Renal pelvis (tissue), 12 donors: Measurements from ENCODE around the gene CLDND1. TPM values are rescaled to one million over a fixed set of nuclear protein-coding genes. Genes with fewer than 3 reads are reported as not detected.
"Not testable (repeated sequence)": the region's sequence is repeated elsewhere in the genome, so short reads cannot be mapped to it uniquely, and the experiment has no call there.

Experiments
- DNase-seq: peaks from one replicate; pipeline ENCODE4 v3.0.0-alpha.2; 2013
- long read RNA-seq, 16 experiments: transcript quantifications; one replicate each; lab custom pipeline, GENCODE V29; 2026
- polyA plus RNA-seq, 3 donors: library from polyadenylated mRNA; unstranded; fragments of 120-200 nt; gene quantifications; one replicate each; pipeline ENCODE4 v1.2.1, GENCODE V29; 2013; ENCODE audit not compliant: insufficient read length in 3 of 3

Gene CLDND1
- 100 to 1,000 TPM; 144 to 163 (median 148) TPM for polyA plus RNA-seq
- long read RNA-seq, donor 1, transcript CLDND1-201 (5 exons, 2,161 nt), result major isoform, 39 of 50 reads
- long read RNA-seq, donor 1, partial matches to known transcripts, result 0 of 50 reads
- long read RNA-seq, donor 1, other reads (novel, unspliced or antisense), result 0 of 50 reads
- long read RNA-seq, donor 2, transcript CLDND1-201 (5 exons, 2,161 nt), result major isoform, 52 of 79 reads
- long read RNA-seq, donor 2, transcript CLDND1-207 (2 exons, 778 nt), result minor isoform, 7 of 79 reads
- long read RNA-seq, donor 2, partial matches to known transcripts, result 7 of 79 reads
- long read RNA-seq, donor 2, other reads (novel, unspliced or antisense), result 0 of 79 reads
- long read RNA-seq, donor 3, transcript CLDND1-201 (5 exons, 2,161 nt), result major isoform, 40 of 49 reads
- long read RNA-seq, donor 3, partial matches to known transcripts, result 0 of 49 reads
- long read RNA-seq, donor 3, other reads (novel, unspliced or antisense), result 0 of 49 reads
- long read RNA-seq, donor 4, transcript CLDND1-201 (5 exons, 2,161 nt), result major isoform, 35 of 50 reads
- long read RNA-seq, donor 4, partial matches to known transcripts, result 5 of 50 reads
- long read RNA-seq, donor 4, other reads (novel, unspliced or antisense), result 0 of 50 reads
- long read RNA-seq, donor 5, transcript CLDND1-201 (5 exons, 2,161 nt), result major isoform, 21 of 25 reads
- long read RNA-seq, donor 5, partial matches to known transcripts, result 0 of 25 reads
- long read RNA-seq, donor 5, other reads (novel, unspliced or antisense), result 0 of 25 reads
- long read RNA-seq, donor 6, transcript CLDND1-201 (5 exons, 2,161 nt), result major isoform, 40 of 49 reads
- long read RNA-seq, donor 6, partial matches to known transcripts, result 0 of 49 reads
- long read RNA-seq, donor 6, other reads (novel, unspliced or antisense), result 0 of 49 reads
- long read RNA-seq, donor 7, transcript CLDND1-201 (5 exons, 2,161 nt), result major isoform, 40 of 58 reads
- long read RNA-seq, donor 7, transcript CLDND1-207 (2 exons, 778 nt), result minor isoform, 7 of 58 reads
- long read RNA-seq, donor 7, partial matches to known transcripts, result 0 of 58 reads
- long read RNA-seq, donor 7, other reads (novel, unspliced or antisense), result 0 of 58 reads
- long read RNA-seq, donor 8, transcript CLDND1-201 (5 exons, 2,161 nt), result major isoform, 30 of 34 reads
- long read RNA-seq, donor 8, partial matches to known transcripts, result 0 of 34 reads
- long read RNA-seq, donor 8, other reads (novel, unspliced or antisense), result 0 of 34 reads
- long read RNA-seq, donor 9, transcript CLDND1-201 (5 exons, 2,161 nt), result major isoform, 37 of 51 reads
- long read RNA-seq, donor 9, partial matches to known transcripts, result 0 of 51 reads
- long read RNA-seq, donor 9, other reads (novel, unspliced or antisense), result 0 of 51 reads
- long read RNA-seq, donor 10, transcript CLDND1-201 (5 exons, 2,161 nt), result major isoform, 19 of 29 reads
- long read RNA-seq, donor 10, partial matches to known transcripts, result 0 of 29 reads
- long read RNA-seq, donor 10, other reads (novel, unspliced or antisense), result 0 of 29 reads
- long read RNA-seq, donor 11, transcript CLDND1-201 (5 exons, 2,161 nt), result major isoform, 20 of 28 reads
- long read RNA-seq, donor 11, partial matches to known transcripts, result 5 of 28 reads
- long read RNA-seq, donor 11, other reads (novel, unspliced or antisense), result 0 of 28 reads
- long read RNA-seq, donor 12, transcript CLDND1-201 (5 exons, 2,161 nt), result major isoform, 48 of 68 reads
- long read RNA-seq, donor 12, partial matches to known transcripts, result 6 of 68 reads
- long read RNA-seq, donor 12, other reads (novel, unspliced or antisense), result 0 of 68 reads
- long read RNA-seq, donor 13, transcript CLDND1-201 (5 exons, 2,161 nt), result major isoform, 15 of 23 reads
- long read RNA-seq, donor 13, partial matches to known transcripts, result 0 of 23 reads
- long read RNA-seq, donor 13, other reads (novel, unspliced or antisense), result 0 of 23 reads
- long read RNA-seq, donor 14, result 0 reads
- long read RNA-seq, donor 15, transcript CLDND1-207 (2 exons, 778 nt), result minor isoform, 6 of 87 reads
- long read RNA-seq, donor 15, transcript CLDND1-213 (2 exons, 520 nt), result minor isoform, 7 of 87 reads
- long read RNA-seq, donor 15, transcript CLDND1-201 (5 exons, 2,161 nt), result major isoform, 55 of 87 reads
- long read RNA-seq, donor 15, partial matches to known transcripts, result 10 of 87 reads
- long read RNA-seq, donor 15, other reads (novel, unspliced or antisense), result 0 of 87 reads
- long read RNA-seq, donor 16, transcript CLDND1-207 (2 exons, 778 nt), result minor isoform, 7 of 53 reads
- long read RNA-seq, donor 16, transcript CLDND1-201 (5 exons, 2,161 nt), result major isoform, 36 of 53 reads
- long read RNA-seq, donor 16, partial matches to known transcripts, result 0 of 53 reads
- long read RNA-seq, donor 16, other reads (novel, unspliced or antisense), result 0 of 53 reads

DNA sequence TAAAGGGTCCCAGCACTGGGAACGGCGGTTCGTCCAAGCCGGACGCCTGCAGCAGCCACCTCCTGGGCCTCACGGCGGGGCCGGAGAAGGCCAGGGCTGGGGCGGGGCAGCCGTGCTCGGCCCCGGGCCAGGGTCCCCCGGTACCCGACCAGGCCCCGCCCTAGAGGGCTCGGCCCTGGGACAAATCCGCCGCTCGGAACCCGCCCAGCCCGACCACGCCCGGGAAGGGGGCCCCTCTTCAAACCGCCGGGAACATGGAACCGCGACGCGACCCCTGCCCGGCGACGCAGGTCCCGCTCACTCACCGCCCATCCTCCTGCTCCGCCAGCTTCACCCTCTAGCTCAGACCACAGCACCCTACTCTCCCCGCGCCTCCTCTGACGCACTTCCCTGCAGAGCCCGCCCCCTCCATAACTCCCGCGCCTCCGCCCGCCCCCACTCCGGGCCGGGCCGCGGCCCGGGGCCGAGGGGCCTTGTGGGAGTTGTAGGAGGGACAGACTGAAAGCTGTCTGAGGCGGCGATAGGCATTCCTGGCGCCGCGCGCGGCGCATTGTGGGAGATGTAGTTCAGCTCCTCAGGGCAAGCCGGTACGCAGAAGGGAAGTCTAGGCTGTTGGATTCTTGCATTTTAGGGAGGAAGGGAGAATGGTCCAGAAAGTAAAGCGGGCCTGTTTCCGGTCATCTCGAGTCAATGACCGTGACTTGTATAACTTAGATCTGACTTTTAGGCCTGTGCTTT is at the start of gene CLDND1:
Gene CLDND1, minus strand, starts transcription at position 359 of the 738 bp plus-strand sequence. CDS start 1,478 bp downstream, outside the sequence.
- peak; percentile 97 for DNase-seq

DNA sequence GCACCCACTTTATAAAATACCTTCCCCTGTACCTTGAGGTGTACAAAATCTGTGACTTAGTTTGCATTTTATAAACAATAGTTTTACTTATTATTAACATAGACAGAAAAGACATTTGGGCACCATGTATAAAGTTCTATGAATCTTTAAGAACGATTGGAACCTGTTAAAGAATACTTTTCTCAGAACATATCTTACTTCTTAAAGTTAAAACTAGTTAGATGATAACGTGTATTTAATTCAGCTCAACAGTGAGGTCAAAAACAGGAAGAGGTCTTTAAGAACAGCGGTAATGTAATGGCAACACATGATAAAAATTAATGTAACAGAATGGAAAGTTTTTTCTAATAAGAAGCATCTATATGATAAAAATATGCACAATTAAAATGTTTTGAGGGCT is 45.7 kb upstream of the CLDND1 start:
- no peak for DNase-seq

DNA sequence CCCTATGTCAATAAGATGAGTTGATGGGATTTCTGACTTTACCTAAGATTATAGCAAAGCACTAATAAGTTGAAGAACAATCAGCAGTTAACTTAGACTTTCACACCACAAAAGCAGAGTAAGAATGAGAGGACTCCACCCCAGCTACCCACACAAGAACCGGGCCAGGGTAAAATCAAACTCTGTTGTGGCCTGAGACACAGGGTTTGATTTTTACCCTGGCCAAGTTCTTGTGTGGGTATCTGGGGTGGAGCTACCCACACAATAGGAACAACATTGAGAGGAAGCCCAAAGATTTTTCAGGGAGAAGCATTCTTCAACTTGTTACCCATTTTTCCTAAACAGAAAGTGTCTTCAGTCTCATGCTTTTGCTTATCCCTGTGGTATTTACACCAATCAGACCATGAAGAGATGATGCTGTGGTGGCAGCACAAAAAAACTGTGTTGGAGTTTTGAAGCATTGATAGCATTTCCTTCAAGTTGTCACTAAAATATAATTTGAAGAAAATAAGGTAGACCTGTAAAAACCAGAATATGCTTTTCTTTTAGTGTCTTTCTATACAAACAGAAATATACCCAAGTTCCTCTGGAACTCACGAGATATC is 45.1 kb upstream of the CLDND1 start:
- no peak for DNase-seq

DNA sequence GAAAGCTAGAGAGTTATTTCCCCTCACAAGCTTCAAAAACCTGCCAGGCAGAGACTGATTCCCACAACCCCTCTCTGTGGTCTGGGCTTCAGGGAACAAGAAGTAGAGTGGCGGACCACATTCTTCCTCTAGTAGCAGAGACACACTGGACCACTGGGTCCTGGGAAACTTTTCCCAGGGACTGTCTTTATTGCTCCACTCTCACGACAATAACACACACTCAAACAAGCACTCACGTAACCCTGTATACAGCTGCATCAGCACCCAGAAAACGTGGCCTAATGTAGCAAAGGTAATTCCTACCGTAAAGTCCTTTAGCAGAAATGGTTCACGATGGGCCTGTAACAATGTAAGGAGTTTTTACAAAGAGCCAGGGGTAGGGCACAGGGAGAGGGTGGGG is 43.1 kb upstream of the CLDND1 start:
- no peak for DNase-seq

DNA sequence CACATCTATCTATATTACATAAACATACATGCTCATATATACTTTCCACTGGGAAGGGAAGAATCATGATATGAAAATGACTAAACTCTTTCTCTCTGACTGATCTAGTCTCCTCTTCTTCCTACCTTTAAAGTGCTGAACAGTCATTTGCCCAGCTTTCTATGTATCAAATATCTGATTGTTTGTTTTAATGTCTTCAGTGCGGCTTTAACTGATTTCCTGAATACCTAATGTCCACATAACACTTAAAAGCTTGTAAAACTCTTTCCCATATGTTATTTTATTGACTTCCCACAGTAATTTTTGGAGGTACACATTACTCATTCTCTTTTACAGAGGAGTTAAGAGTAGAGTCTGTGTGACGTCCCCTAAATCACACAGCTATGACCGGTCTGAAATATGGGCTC is 42.5 kb upstream of the CLDND1 start:
- DNase-seq, result no peak

DNA sequence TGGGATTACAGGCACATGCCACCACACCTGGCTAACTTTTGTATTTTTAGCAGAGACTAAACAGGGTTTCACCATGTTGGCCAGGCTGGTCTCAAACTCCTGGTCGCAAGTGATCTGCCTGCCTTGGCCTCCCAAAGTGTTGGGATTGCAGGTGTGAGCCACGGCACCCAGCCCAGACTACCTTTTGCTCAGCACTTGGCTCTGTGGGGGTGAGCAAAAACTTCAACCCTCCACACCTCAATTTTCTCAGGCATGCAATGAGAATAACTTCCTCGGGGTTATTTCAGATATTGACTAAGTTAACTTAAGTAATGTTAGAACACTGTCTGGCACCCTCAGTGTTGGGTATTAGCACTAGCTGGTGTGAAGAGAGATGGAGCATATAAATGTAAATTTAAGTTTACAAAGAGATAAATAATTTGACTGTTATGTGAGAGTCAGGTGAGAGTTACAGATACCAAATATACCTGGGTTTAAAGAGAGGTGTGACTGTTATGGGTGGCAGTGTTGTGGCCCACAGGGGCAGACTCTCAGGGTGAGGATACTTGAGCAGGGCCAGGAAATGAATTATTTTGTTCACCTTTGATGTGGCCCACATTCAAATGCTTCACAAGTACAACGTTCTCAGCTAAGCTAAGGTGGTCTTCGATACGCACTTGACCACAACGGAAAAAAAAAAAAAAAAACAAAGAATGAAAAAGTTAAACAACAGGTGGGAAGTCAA is 41.7 kb upstream of the CLDND1 start:
- no peak for DNase-seq

DNA sequence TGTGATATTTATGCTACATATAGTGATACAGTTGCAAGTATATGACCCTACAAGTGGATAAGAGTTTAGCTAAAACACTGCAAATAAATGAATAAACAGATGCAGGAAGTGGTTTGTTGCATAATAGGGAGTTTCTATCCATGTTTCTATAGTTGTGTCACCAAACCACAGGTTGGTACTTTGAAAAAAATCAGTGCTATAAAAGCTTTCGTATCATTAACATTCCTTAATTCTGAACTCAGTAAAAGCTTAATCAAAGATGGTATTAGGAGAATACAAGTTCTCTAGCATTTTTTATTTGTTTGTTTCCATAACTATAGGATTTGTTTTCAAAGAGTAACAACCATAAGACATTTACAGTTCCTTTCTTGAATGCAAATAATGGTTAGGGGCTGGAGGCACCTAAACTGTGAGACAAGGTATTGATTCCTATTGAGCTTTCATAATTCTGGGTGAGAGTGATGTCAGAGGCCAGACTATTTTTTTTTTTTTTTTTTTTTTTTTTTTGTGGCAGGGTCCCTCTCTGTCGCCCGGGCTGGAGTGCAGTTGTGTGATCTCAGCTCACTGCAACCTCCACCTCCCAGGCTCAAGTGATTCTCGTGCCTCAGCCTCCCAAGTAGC is 41.1 kb upstream of the CLDND1 start:
- DNase-seq, result no peak

DNA sequence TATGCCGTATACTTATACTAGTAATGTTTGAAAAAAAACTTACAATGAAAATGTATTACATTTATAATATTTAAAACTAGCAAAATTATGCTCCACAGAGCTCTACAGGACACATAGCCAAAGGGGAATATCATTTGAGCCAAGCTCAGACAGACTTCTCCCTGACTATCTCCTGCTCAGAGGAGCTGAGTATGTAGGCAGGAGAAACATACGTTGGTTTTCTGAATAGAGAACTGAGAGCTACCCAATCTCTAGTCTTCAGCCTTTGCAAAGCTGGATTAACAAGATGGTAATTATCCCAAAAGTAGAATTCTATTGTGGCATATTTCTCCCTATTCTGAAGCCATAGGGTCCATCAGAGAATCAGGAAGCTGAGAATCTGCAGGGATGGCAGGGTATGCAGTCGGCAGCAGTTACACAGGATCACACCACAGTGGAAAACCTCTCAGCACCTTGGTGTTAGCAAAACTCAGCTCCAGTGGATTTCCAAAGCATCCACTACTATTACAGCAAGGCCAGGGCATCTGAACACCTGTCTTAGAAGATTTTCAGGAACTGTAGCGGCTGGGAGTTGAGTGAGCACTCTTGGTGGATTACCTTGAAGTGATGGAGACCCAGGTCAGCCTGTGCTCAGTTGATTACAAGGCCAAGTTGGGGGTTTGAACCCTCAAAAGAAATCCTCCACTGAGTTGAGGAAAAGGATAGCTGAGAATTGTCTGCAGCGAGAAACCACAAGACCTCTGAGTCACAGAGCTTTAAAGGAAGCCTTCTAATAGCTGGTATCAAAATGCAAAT is 39.2 kb upstream of the CLDND1 start:
- no peak for DNase-seq

DNA sequence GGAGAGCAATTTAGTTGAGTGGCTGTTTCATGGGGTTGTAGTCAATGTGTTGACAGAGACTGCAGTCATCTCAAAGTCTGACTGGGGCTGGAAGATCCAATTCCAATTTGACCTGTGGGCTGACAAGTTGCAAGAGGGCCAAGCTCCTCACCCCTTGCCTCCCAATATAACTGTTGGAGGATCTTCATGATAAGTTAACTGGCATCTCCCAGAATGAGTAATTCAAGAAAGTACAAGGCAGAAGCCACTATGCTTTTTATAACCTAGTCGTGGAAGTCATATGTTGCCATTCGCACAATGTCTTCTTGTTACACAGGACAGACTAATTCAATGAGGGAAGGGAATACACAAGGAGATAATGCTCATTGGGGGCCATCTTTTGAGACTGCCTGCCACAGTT is 38.2 kb upstream of the CLDND1 start:
- DNase-seq, result no peak

DNA sequence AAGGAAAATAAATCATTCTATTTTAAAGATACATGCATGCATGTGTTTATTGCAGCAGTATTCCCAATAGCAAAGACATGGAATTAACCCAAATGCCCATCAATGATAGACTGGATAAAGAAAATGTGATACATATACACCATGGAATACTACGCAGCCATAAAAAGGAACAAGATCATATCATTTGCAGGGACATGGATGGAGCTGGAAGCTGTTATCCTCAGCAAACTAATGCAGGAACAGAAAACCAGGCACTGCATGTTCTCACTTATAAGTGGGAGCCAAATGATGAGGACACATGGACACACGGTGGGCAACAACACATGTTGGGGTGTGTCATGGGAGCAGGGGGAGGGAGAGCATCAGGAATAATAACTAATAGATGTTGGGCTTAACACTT is 37.1 kb upstream of the CLDND1 start:
- DNase-seq, result not testable (repeated sequence)

DNA sequence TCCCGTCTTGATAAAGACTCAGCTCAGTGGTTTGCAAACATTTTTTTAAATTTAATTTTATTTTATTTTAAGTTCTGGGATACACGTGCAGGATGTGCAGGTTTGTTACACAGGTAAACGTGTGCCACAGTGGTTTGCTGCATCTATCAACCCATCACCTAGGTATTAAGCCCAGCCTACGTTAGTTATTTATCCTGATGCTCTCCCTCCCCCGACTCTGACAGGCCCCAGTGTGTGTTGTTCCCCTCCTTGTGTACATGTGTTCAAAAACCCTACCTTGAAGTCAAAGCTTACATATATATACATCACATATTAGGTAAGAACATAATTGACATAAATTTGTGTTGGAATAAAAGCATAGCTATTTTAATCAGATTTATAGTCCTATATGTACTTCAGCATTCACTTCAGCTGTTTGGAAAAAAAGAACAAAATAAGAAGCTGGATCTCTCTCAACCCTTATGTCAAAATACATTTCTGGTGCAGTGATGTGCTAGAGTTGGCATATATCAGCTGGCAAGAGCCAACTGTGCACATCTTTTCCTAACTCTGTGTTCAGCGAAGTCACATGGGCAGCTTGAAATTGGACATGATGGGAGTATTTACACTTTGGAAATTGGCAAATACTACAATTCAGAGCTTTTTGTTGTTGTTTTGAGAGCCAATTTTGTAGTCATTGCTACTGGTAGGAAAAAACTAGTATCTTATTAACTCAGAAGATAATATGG is 35.6 kb upstream of the CLDND1 start:
- DNase-seq, result no peak

DNA sequence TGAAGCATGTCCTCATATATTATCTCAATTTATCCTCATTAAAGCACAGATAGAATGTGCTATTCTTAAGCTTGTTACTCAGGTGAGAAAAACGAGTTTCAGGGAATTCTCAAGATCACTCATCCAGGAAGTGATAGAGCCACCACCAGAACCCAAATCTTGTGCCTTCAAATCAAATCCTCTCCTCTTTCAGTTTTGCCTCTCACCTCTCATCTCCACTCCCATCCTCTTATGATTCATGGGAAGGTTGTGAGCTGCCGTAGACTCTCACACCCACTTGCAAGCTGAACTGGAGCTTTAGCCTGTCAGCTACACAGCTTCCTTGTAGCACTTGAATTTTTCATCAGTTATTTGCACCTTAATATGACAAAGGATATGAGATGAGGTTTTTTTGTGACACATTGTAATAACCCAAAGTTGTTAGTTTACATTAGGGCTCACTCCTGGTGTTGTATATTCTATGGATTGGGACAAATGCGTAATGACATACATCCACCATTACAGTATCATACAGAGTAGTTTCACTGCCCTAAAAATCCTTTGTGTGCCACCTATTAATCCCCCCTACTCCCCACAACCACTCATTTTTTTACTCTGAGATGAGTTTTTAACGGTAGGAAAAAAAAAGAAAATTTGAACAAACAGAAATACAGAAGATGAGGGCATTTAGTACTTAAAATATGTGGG is 34.8 kb upstream of the CLDND1 start:
- DNase-seq, result no peak

DNA sequence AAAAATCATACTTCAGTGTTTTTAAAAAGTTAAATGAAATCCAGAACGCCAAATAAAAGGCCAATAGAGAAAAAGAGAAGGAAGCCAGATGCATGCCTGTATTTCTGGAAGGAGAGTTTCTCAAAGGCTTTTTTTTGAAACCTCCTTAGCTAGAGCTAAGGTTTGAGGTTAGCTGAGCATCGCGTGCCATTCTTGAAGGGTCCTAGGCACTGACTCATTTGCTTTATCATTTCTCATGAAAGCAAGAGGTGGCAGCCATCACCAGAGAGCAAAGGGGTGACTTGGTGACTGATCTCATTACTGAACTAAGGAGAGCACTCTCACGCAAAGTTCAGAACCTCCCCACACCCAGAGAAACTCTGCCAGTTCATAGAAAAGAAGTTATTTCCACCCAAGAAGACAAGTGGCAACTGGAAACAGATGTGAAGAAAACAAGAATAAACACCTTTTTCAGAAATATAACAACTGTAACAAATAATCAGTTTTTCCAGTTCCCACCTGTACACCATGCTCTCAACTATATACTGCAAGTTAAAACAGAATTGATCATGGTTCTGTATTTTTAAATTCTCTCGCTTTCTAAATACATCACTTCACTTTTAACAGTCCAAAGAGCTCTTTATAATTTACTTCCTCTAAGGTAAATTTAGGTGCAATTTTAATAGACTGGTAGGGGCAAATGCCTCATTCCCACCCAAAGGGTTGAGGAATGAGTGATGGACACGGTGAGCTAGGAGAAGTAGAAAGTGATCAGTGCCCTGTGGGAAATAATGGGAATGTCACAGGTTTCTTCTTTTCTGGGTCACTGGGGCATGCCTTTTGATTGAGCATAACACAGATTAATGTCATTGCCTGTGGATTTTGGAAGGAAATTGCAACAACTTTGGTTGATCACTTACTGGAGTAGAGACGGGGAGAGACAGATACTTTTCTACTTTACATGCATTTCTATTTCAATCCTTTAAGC is 33.7 kb upstream of the CLDND1 start:
- no peak for DNase-seq

DNA sequence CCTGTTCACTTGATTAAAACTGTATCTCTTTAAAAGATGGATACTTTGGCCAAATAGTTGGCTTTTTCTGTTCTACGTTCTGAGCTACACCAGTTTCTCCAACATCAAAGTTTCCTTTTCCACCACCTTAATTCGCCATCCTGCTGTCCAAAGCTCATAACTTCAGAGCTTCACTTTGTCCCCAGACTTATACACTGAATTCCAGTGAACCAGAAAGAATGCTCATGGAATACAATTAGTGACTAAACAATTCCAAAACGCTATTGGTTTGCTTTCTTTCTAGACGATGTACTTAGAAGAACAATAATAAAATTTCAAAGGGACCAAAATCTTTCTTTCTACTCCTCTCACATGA is 32.3 kb upstream of the CLDND1 start:
- no peak for DNase-seq
